Omental fat pad (tissue), 4 donors: ENCODE results near the gene POT1. TPM values are rescaled to one million over a fixed set of nuclear protein-coding genes. Genes with fewer than 3 reads are reported as not detected.

Experiments used
- ATAC-seq: fragments of 150-250 bp; one replicate; pipeline ENCODE4 v1.9.1; 2016; ENCODE audit warnings: mild to moderate bottlenecking, moderate library complexity; ENCODE audit not compliant: low FRiP score
- DNase-seq: peaks from one replicate; pipeline ENCODE4 v3.0.0-alpha.2; 2019; ENCODE audit warnings: low spot score
- CTCF ChIP-seq, 3 donors: fragments of 450-650 bp; IDR thresholded peaks; one replicate each; pipeline ENCODE4 v1.5.1; 2016 to 2017; ENCODE audit warnings: antibody characterized with exemption in 3 of 3, mild to moderate bottlenecking in 3 of 3, moderate library complexity in 2 of 3
- total RNA-seq, 4 donors: library from RNA; depleted of rRNA; stranded (reverse); fragments of >200 nt; gene quantifications; one replicate each; pipeline ENCODE4 v1.1.0, GENCODE V29; 2016

Gene POT1
- total RNA-seq, 4 donors from 2014 or later: 9.4 to 30.9 (median 16.5) TPM

- TF ChIP-seq CTCF (IDR thresholded peaks at IDR 0.05): no peak
- no peak for ATAC-seq
- no peak for DNase-seq
These were observed 130.2 kb downstream of the POT1 start for GRCh38 chr7:124799448-124799847.

GRCh38 chr7:124796771-124797170, 132.9 kb downstream of the POT1 start:
- no peak for DNase-seq
- no peak for TF ChIP-seq CTCF (IDR thresholded peaks at IDR 0.05)
- ATAC-seq: no peak

GRCh38 chr7:124792696-124793095, 136.9 kb downstream of the POT1 start:
- DNase-seq (no peak), ATAC-seq (no peak)
- TF ChIP-seq CTCF (IDR thresholded peaks at IDR 0.05): no peak

GRCh38 chr7:124792002-124792401, 137.6 kb downstream of the POT1 start:
- TF ChIP-seq CTCF (IDR thresholded peaks at IDR 0.05): no peak
- no peak for DNase-seq
- no peak for ATAC-seq

GRCh38 chr7:124791426-124791825, 138.2 kb downstream of the POT1 start:
- no peak for DNase-seq
- TF ChIP-seq CTCF (IDR thresholded peaks at IDR 0.05): no peak
- no peak for ATAC-seq

- no peak for TF ChIP-seq CTCF (IDR thresholded peaks at IDR 0.05)
- DNase-seq (no peak), ATAC-seq (no peak)
These were observed 139.0 kb downstream of the POT1 start for GRCh38 chr7:124790645-124791044.

- no peak for ATAC-seq
These were observed 143.6 kb downstream of the POT1 start for GRCh38 chr7:124785994-124786393.

More at GRCh38 chr7:124785994-124786393, 143.6 kb downstream of the POT1 start:
- TF ChIP-seq CTCF (IDR thresholded peaks at IDR 0.05): no peak
- DNase-seq: no peak
